Posterior cingulate gyrus (tissue), 11 donors: ENCODE measurements around the gene SPAG6.

Experiments used
- DNase-seq, 10 donors: peaks; one replicate each; pipeline versions ENCODE4 v3.0.0 to v3.0.0-alpha.2; 2020 to 2021; ENCODE audit warnings: mixed read lengths in 3 of 10
- intact Hi-C: fragments of 100-400 bp; cut with DNase I; formaldehyde crosslinking; loops from one replicate; pipeline ENCODE4 v1.15.1; 2023

The SPAG6 gene

DNA sequence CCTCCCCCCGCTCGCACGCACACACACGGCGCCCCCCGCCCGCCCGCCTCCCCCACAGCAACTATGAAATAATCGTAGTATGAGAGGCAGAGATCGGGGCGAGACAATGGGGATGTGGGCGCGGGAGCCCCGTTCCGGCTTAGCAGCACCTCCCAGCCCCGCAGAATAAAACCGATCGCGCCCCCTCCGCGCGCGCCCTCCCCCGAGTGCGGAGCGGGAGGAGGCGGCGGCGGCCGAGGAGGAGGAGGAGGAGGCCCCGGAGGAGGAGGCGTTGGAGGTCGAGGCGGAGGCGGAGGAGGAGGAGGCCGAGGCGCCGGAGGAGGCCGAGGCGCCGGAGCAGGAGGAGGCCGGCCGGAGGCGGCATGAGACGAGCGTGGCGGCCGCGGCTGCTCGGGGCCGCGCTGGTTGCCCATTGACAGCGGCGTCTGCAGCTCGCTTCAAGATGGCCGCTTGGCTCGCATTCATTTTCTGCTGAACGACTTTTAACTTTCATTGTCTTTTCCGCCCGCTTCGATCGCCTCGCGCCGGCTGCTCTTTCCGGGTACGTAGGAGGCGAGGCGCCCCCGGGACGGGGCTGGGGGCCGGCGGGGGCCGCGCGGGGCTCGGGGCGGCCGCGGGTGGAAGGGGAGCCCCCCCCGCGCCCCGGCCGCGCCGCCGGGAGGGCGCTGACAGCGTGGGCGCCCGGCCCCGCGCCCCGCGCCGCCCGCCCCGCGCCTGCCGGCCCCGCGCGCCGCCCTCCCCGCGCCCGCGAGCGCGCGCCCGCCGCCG is 24.0 kb upstream of the SPAG6 start:
- intact Hi-C loops = loop anchor here (1.0 to 10.0 kb wide), 5 partner anchors 69 to 787 kb away; partner anchors contain the start of genes DNAJC1 and MLLT10
- peak in 9 of 10 donors; percentile 35 to 91 (median 54) for DNase-seq

DNA sequence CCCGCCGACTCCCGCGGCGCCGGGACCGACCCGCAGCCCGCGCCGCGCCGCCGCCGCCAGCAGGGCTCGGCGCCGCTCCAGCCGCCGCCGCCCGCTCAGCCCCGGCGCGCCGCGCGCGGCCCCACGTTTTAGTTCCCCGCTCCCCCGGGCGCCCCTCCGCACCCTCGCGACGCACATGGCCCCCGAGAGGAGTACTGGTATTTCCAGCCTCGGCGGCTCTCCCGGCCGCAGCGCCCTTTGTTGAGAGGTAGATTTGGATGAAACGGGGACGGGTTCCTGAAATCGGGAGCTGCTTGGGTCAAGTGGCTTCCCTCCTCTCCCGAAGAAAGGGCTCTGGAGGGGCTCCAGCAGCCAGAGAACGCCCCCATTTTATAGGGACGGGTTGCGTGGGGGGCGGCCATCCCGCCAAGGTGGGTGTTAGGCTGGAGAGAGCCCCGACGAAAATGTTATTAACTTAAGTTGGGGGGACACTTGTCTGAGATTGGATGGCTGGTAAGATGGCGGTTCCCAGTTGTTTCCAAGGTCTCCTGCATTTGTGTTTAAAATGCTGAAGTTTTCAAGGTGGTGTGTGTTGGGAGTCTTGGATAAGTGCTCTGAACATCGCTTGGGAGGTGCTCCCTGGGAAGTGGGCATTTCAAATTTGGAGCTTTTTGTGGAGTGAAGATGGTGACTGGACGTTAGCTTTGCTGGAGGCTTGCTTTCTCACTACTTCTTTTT is 23.2 kb upstream of the SPAG6 start:
- peak in 7 of 10 donors; percentile 11 to 88 (median 55) for DNase-seq
- intact Hi-C loops = loop anchor here (1.0 to 10.0 kb wide), 5 partner anchors 69 to 787 kb away; partner anchors contain the start of genes DNAJC1 and MLLT10

DNA sequence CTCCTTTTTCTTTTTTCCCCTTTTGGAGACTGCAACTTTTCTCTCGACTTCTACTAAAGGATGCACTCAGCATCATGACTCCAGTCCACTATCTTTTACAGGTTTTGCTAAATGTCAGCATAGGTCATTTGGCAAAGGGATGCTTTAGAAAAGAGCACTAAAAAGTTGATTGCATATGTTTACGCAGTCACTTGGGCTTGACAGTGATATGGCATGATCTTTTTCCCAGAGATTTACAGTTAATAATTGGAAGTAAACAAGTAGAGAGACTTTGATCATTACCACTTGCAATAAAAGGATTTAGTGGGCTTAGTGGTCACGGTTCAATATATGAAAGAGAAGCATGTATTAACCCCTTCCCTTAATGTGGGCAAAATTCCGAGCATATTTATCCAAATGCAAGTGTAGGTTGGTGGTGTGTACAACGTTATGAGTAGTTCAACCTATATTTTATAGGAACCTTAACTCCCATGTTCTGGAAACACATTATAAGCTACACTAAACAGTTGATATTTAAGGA is 22.6 kb upstream of the SPAG6 start:
- intact Hi-C loops = loop anchor here (5.0 to 10.0 kb wide), 3 partner anchors 115 to 788 kb away; partner anchors contain the start of genes DNAJC1 and MLLT10
- DNase-seq = no peak

DNA sequence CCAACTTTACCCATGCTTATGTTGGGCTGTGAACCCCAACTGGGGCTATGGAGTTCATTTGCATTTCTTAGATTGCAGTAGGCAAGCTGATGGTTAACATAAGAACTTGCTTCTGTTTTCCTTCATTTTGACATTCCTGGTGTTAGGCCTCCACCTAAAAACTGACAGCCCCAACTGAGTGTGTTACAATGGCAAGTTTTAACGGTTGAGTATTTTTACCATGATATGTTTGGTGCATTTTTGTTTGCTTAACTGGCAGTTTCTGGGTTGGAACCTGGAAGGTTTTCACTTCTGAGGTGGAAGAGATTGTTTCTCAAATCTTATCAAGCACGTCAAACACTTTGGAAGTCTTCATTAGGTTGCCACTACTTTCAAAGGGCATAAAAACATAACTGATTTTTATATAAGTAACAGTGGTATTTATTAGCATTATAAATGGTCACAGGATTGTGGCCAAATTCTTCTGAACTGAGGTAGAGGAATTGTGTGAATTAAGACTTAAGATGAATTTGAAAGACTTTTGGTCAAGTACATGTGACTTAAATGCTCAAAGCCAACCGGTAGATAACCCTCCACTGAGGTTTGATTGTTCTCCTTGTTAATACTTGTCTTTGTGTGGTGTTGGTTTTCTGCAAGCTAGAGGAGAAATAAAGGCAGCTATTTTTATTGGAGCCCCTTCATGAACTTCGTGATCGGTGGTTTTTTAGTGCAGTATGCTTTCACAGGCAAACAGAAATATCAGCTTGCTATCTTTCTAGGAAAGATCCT is 21.6 kb upstream of the SPAG6 start:
- DNase-seq = no peak
- intact Hi-C loops = loop anchor here (5.0 to 10.0 kb wide), 3 partner anchors 114 to 789 kb away; partner anchors contain the start of genes DNAJC1 and MLLT10

DNA sequence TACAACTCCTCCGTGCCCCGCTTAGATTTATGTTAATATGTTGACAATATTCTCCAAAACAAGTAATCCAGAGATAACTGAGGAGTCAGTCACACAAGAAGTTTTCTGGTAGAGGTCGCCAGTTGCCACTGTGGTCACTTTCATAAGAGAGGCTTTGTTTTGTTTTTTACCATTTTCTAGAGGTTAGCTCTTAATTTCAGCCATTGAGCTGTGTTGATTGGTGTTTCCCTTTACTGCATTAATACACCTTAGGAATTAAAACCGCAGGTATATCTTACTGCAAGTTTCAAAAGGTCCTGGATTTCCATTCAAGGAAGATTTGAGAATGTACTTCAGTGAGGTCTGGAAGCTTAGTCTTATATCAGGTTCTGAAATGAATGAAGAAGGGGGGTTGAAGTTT is 20.9 kb upstream of the SPAG6 start:
- DNase-seq = peak in 1 of 10 donors; percentile 11
- intact Hi-C loops = loop anchor here (5.0 to 10.0 kb wide), 3 partner anchors 113 to 790 kb away; partner anchors contain the start of genes DNAJC1 and MLLT10

DNA sequence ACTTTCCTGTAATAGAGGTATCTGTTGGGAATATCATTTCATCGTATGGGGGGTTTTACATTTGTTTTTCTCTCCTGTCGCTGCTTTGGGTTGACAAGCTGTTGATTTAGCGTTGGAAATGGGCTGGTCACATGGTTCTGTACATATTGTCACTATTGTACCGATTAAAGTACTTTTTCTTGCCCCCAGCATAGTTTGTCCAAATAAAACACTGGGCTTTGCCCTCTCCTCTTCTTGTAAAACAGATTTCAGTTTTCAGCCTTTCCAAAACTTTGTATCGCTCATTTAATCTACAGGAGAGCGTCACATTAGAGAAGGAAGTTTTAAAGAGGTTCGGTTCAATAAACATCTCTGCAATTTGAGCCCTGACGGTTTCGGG is 20.4 kb upstream of the SPAG6 start:
- intact Hi-C loops = loop anchor here (5.0 to 10.0 kb wide), 3 partner anchors 112 to 790 kb away; partner anchors contain the start of genes DNAJC1 and MLLT10
- DNase-seq = no peak

DNA sequence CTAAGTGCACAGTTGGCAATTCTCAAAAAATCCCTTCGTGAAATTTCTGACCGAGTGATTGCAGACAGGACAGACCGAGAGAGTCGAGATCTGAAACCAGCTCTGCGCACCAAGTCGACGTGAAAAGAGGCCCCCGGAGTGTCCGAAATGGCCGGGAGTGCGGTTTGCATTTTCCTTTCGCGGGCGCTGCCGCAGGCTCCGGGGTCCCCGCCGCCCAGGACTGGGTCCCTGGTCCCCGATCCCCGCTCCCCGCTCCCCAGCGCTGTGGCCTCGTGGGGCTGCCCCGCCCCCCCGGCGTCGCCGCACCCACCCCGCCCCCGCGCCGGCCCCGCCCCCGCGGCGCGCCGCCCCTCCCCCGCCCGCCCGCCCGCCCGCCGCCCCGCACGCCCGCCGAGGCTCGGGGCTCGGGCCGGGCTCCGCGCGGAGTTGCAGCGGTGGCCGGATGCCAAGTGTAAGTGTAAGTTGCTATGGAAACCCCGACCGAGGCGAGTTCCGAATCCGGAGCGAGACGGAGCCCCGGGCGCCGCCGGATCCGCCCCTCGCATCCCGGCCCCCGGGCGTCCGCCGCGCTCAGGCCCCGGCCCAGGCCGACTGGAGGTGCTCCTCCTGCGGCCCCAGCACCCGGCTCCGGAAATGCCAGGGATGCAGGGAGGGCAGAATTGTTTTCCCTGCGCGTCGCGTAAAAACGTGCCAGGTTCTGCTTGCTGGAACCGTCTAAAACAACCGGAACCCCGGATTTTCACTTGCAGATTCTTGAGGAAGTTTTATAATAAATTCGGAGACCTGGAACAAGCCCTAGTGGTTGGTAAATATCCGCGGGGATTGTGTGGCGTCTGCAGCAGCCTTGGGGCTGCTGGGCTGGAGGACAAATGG is 19.8 kb upstream of the SPAG6 start:
- DNase-seq = peak; percentile 43 to 93 (median 60)
- intact Hi-C loops = loop anchor here (10.0 kb wide), 1 partner anchor 791 kb away; the partner anchor contains the start of gene MLLT10

DNA sequence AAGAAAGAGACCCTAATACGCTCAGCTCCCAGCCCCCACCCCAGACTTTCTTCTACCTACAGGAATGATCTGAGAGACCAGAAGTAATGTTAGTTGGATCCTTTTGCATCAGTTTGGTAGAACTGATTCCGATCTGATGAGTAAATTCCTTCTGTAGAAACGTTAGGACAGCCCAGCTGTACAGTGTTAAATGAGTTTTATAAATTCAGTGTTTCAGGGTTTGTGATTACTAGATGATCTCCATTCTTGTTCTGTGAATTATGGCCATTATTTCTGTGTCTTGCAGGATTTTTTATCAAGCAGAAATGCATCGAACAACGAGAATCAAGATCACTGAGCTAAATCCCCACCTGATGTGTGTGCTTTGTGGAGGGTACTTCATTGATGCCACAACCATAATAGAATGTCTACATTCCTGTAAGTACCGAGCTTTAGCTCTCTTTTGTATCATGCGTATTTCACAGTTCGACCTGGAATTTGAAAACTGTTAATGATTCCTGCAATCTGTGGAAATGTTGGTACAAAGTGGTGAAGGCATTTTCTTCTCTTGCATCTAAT is 19.1 kb upstream of the SPAG6 start:
- no peak for DNase-seq
- intact Hi-C loops = loop anchor here (10.0 kb wide), 1 partner anchor 791 kb away; the partner anchor contains the start of gene MLLT10

DNA sequence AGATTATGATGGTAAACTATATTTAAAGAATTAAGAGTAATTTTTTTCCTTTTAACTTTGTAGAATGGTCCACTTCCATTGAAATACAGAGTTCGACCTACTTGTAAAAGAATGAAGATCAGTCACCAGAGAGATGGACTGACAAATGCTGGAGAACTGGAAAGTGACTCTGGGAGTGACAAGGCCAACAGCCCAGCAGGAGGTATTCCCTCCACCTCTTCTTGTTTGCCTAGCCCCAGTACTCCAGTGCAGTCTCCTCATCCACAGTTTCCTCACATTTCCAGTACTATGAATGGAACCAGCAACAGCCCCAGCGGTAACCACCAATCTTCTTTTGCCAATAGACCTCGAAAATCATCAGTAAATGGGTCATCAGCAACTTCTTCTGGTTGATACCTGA is 16.1 kb upstream of the SPAG6 start:
- intact Hi-C loops = loop anchor here (10.0 kb wide), 1 partner anchor 794 kb away; the partner anchor contains the start of gene MLLT10
- DNase-seq = no peak

DNA sequence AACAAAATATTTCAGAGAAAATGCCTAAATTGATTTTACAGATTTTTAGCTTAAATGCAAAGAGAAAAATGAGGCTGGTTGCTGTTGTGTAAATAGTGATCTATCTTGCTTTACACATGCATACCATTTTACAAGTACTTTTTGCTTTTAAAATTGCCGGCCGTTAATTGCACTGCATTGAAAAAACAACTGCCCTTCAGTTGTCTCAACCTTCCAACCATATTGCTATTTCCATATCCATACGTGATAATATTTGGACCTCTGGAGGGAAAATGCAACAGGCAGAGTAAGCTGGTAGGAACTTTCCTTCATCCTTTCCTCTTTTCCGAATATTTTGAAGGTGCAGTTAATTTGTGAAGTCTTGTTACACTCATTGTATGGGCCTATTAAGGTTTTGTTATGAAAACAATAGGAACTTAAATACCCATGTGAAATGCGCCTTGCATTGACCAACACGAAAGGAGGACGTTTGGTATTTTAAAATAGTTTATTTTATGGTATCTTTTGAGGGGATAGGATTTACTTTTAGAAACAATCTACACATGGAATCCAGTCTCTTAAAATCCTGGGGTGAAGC is 13.1 kb upstream of the SPAG6 start:
- no peak for DNase-seq
- intact Hi-C loops = loop anchor here (5.0 kb wide), 1 partner anchor 220 kb away; no protein-coding TSS in a partner anchor

DNA sequence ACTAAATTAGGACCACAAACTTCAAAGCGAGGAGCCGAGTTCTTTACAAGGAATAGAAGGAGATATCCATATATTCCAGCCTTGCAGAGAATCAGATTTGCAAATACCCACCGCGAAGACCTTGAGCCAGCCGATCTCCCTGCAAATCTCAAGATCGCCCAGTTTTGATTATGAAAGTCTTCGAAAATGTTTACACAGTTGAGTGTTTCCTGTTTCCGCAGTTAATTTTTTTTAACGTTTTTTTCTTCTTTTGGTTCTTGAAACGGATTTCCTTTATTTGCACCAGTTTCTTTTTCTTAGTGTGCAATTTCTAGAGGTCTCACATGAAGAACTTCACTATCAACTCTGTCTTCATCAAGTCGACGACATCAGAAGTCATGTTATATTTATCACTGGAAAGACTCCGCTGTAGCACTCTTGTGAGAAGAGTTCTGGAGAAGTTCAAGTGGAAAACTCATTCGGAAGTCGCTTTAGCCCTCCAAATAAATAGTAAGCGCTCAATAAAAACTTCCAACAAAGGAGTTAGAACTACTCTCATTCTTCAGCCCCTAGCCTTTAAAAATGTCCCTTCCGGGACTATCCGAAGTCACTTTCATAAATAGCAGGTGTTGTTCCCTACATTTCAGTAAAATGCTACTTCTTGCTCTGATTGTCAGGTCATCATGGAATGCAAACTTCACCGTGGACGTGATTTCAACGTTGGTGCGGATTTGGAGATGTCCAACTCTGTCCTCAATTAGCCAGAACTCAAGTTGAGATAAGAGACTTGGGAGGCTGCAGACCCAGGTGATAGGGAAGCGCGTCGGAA is 11.9 kb upstream of the SPAG6 start:
- intact Hi-C loops = loop anchor here (5.0 kb wide), 1 partner anchor 219 kb away; no protein-coding TSS in a partner anchor

DNA sequence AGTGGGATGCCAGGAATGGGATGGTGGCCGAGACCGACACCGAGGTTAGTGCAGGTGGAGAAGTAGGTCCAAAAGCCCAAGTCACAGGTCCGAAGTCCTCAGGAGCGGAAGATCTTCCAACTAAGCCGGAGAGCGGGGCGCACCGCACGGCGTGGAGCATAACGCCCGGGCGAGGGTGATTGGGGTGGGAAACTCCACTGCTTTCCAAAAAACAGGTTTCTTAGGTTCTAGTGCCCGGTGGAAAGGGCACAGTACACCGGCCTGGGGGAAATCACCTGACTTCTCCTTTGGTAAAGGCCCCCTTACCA is 11.4 kb upstream of the SPAG6 start:
- intact Hi-C loops = loop anchor here (5.0 kb wide), 1 partner anchor 218 kb away; no protein-coding TSS in a partner anchor
- no peak for DNase-seq

More for the DNA sequence above, 11.9 kb upstream of the SPAG6 start:
- DNase-seq = no peak

DNA sequence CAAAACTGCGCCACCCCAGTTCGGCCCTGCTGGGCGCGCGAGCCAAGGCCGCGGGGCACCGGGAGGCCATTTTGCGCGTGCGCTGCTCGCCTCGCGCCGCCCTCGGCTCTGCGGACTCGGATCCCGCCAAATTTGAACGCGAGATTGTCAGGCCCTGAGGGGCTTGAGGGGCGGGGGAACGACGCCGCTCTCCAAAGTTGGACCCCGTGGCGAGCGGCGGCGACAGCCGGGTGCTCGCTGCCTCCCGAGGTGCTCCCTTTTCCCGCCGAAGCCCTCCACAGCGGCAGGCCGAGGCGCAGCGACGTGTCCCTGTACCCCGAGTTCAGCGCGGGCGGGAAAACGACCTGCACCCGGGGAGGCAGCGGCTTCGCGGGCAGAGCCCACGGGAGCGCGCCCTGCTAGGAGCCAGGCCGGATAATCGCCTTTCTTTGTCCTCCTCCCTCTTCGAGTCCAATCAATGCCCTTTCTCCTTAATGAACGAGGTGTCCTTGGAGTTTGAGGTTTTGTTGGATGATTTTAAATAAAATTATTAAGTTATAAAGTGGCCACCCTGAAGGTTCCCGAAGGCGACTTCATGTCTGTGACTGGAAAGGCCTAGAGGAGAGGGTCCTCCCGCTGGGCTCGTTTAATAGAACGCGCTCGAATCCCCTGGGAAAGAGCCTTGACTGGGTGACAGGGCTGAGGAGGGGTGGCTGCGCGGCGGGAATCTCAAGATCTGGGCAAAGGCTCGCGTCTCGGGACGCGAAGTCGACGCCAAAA is 10.7 kb upstream of the SPAG6 start:
- intact Hi-C loops = loop anchor here (5.0 kb wide), 1 partner anchor 218 kb away; no protein-coding TSS in a partner anchor
- peak in 2 of 10 donors; percentile 75 to 83 for DNase-seq

DNA sequence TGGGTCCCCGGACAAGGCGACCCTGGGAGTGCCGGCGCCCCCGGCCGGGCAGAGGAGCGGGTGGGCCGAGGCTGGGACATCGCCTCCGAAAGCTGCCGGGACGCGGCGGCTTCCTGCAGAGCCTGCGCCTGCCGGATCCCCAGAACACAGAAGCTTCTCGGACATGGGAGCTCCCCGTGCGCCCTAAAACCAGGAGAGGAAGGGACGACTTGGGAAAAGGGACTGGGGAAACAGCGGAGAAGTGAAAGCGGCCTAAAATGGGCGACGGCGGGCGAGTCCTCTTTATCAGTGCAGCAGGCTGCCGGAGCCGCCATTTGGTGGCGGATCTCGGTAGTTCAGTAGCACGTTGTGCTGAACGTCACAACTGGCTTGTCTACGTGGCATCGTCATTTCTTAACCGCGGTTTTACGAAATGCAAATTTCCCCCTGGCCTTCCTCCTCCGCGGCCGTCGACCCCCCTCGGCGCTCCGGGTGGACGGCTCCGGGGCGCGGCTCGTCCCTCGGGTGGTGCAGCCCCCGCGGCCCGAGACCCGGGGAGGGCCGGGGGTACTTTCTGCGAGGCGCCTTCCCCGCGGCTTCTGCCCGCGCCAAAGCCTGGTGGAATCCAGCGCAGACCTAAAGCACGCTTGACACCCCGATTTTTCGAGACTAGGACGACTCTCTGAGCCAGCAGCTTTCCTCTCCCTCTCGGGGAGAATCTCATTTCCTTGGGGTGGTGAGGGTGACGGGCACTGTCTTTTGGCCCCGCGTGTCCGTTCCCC is 9.9 kb upstream of the SPAG6 start:
- peak in 6 of 10 donors; percentile 33 to 92 (median 55) for DNase-seq
- intact Hi-C loops = no loop called here

DNA sequence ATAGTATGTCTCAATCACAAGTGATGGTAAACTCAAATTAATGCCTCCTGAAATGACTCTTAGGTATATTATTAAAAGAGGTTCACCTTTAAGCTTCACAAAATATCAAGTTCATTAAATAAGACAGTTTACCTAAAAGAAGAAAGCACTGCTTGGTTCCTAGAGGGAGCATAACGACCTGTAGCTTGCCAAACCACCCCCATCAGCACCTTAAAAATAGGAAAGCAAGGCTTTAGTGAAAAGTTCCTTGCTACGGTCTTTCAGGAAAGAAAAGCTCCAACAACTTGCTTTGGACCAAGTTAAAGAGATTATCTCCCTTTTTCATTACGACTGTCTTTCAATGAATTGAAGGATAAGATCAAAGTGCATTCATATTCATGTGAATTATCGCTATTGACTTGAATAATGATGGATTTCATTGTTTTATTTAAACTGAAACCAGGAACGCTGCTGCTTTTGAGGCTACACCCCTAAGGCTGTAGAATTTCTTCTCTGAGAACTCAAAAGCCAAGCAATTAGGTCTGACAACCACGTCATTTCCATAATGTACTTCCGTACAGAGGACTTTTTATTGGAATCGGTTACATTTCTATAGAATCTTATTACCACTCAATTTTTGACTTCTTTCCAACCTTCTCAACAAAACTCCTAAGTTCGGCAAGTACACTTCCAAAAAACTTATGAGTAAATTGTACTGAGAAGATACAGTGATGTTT is 7.0 kb upstream of the SPAG6 start:
- intact Hi-C loops = no loop called here
- DNase-seq = no peak
